GM19238 (cell line): Measurements from ENCODE around the gene PPP5C.
"Not testable (repeated sequence)": the region's sequence is repeated elsewhere in the genome, so short reads cannot be mapped to it uniquely, and the experiment has no call there.

Experiments used
- DNase-seq: peaks from one replicate; pipeline ENCODE4 v3.0.0; 2011; ENCODE audit warnings: low spot score; ENCODE audit not compliant: insufficient read length

PPP5C gene

DNA sequence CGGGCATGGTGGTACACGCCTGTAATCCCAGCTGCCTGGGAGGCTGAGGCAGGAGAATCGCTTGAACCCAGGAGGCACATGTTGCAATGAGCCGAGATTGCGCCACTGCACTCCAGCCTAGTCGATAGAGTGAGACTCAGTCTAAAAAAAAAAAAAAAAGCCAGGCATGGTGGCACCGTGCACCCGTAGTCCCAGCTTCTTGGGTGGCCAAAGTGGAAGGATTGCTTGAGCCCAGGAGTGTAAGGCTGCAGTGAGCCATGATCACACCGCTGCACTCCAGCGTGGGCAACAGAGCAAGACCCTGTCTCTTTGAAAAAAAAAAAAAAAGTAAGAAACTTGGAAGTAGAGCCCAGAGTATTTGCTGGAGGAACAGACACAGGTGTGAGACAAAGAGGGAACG is 38.7 kb downstream of the PPP5C start:
- DNase-seq = no peak

DNA sequence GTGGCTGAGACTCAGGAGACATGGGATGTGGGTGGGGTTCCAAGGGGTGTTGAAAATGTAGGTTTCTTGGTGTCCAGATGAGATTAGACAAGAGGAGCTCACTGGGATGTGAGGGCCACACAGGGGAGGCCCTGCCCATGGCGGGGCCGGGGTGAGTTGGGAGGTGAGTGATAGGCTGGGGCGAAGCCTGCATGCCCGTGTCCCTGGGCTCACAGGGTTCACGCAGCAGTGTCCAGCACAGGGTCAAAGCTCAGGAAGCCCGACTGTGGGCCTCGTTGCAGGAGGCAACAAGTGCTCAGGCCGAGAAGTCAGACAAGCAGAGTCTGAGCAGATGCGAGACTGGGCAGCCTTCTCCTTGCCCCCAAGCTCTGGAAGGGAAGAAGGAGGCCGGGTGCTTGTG is 39.3 kb downstream of the PPP5C start:
- DNase-seq = no peak

DNA sequence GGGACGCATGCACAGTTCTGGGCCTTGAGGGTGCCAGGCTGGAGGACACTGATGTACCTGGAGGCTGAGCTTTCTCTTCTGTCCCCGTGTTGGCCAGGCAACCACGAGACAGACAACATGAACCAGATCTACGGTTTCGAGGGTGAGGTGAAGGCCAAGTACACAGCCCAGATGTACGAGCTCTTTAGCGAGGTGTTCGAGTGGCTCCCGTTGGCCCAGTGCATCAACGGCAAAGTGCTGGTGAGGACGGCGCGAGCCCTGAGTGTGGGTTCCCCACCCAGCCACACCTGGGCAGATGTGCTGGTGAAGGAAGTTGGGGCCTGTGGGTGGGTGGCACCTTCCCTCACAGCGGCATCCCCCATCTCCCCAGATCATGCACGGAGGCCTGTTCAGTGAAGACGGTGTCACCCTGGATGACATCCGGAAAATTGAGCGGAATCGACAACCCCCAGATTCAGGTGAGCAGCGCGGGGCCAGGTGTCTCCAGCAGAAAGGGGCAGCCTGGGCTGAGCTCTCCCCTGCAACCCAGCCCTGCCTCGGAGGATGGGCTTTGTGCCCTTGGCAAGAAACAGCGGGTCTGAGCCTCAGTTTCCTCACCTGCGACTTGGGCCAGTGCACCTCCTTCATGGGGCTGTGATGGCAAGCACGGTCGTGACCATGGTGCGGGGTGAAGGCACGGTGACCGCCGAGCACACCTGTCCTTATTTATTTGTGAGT is 40.3 kb downstream of the PPP5C start:
- DNase-seq = no peak

DNA sequence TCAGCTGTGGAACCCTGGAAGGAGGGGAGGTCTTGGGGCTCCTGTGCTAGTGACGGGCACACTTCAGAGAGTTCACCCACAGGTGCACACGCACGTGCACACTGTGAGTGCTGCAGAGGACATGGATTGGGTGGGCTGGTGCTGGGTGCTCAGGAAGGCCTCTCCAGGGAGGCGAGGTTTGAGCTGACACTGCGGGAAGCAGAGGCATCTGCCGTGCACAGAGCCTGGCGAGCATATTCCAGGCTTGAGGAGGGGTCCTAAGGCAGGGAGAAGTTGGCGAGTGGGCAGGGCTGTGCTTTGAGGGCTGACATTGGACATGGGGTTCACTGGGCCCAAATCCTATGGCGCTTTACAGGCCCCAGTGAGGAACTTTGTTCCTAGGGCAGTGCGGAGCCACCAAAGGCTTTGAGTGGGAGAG is 40.8 kb downstream of the PPP5C start:
- DNase-seq = no peak

DNA sequence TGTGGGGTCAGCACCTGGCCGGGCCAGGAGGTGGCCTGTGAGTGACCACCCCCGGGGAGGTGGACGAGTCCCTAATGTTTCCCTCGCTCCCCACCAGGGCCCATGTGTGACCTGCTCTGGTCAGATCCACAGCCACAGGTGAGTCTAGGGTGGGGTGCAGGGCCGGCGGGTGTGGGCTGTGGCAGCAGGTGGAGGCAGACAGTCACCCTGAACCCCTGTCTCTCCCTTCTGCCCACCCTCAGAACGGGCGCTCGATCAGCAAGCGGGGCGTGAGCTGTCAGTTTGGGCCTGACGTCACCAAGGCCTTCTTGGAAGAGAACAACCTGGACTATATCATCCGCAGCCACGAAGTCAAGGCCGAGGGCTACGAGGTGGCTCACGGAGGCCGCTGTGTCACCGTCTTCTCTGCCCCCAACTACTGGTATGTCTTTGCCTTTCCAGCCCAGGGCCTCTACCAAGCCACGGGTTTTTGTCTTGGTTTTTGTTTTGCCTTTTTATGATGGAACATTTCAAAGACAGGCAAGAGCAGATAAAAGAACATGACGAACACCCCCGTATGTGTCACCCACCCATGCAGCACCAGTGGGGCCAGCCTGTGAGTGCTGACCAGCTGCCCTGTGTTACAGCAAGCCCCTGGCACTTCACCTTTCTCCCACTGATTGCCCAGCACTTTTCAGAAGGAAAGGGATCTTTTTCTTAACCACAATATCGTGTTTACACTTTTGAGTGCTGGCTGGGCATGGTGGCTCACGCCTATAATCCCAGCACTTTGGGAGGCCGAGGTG is 41.6 kb downstream of the PPP5C start:
- DNase-seq = no peak

DNA sequence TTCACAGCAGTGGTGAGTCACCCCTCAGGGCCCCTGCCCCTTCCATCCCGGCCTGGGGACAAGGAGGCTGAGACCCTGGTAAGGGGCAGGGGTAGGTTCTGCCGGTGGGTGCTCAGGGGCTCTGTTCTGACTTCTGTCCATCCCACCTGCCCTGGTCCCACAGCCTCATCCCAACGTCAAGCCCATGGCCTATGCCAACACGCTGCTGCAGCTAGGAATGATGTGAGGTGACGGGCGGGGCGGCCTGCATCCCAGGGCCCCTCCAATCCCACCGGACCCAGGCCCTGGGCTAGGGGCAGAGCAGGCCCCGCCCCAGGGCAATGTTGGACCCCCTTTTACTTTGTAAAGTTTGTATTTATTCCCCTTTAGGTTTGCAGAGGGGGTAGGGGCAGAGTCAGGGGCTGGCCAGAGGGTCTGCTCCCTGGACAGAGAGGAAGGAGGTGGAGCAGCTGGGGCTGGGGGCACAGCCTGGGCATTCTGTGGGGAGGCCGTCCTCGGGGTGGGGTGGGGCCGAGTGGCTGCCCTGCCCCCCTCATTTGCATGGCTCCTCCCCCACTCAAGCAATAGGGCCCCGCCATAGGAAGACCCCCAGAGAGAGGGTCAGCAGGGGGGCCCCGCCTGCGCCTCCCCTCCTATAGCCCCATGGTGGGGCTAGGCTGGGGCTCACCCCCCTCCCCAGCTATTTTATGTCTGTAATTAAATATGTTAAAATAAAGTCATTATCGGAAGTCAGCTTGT is 43.4 kb downstream of the PPP5C start:
- DNase-seq = no peak

DNA sequence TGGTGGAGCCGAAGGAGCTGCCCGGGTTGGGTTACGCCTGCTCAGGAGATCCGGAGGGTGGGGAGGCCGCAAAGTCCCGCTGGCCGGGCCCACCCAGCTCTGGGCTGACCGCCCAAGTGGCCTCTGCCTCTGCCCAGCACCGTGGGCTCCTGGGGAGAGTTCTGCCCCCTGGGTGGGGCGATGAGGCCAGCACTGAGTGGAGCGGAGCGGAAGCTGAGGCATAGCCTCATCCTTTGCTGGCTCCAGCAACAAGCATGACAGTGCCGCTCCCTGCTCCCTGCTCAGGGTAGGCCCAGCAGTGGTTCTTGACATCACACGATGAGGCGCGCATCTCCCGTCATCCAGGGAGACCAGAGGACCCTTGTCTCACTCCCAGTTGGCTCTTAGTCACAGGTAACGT is 44.0 kb downstream of the PPP5C start:
- DNase-seq = no peak

DNA sequence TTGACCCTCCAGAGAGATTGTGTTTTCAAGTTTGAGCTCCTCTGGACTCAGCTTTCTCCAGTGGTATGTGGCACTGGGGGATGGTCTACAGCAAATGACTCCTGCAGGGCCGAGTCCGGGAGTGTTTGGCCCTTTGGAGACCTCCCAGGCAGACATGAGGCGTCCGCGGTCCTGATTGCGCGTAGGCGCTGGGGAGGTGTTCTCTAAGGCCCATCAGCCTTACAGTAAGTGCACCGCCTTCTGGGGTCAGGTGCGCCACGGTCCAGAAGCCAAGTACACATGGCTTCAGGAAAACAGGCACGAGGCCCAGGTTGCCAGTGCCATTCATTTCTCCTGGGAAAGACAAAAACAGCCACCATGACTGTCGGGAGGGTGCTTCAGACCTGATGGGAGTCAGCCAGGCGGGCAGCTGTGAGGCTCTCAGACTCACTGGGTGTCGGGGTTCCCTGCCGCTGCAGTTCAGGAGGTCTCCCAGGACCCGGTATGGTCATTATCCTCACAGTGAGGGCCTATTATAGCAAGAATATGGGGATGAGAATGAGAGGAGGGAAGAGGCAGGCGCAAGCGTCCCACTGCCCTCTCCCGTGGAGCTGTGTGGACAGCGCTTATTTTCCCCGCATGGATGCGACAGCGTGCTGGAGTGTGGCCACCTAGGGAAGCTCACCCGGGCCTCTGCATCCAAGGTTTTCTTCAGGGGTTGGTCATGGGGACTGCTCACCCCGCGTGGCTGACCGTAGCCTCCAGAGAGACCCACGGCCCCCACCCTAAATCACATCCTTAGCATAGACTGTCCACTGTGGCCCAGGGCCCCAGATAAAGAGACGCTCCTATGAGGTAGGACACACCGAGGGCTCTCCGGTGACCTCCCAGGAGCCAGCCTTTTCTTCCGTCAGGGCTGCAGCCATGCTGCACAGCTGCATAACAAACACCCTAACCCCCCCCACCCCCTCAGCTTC is 44.7 kb downstream of the PPP5C start:
- DNase-seq = no peak

DNA sequence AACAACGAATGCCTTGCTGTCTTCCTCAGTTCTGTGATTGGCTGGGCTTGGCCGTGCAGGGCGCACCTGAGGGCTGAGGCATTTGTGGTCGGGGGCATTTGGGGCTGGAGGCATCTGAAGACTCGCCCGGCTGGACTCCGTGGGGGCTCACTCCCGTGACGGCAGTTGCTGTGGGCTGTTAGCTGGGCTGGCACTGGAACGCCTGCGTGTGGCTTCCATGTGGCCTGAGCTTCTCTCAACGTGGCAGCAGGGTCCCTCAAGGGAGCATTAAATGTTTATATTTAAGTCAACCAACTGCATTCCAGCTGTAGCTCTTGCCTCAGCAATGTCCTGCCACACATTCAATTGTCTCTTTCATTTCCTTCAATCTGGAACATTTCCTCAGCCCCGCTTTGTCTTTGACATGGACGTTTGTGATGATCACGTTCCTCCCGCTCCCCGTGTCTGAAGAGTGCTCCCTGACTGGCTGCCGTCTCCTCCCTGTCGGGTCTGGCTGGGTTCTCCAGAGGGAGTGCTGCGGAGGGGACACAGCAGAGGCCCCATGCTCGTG is 45.4 kb downstream of the PPP5C start:
- DNase-seq = no peak

DNA sequence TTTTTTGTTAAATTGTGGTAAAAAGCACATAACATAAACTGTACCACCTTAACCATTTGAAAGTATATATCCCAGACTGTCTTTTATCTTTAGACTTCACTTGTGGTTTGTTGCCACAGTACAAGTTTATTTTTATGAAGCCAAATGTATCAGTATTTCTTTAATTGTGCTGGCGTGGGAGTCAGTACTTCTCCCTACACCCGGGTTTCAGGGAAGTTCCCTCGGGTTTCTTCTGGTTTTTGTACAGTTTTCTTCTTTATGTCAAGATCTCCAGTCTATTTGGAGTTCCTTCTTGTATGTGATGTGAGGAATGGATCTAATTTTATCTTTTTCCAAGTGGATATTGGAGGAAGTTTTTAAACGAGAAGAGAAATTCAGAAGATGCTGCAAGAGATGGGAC is 46.0 kb downstream of the PPP5C start:
- DNase-seq = no peak

DNA sequence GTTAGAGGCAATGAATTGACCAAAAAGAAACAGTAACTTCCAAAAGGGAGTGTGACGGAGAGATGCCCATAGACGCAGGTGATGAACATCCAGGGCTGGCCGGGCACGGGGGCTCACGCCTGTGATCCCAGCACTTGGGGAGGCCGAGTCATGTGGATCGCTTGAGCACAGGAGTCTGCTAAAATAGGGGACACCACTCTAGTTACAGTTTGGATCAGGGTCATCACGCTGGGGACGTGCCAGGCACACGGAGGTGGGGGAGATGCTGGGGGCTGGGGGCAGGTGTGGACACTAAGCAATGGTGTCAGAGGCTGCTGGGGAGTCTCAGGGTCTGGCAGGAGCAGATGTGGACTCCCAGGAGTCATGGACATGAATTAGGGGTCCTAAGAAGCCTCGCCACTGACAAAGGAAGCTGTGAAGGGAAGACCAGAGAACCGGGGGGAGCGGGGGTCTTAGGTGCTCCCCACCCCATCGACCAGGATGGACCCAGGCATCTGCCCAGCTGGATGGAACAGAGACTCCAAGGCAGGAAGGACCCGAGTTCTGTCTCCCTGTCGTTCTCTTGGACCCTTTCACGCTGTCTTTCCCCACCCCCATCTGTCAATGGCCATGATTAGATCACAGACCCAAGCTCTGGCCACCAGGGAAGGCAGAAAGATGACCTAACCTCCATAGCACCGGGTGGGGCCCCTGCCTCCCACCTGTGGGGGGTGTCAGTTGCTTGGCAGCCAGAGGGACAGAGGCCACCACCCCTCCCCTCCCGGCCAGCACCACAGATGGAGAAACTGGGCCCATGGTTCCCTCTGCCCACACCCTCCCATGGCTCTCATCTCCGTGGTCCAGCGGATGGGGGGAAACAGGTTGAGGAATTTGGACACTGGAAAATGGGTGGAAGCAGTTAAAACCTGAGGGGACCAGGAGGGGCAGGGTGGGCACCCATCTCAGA is 46.8 kb downstream of the PPP5C start:
- DNase-seq = no peak

DNA sequence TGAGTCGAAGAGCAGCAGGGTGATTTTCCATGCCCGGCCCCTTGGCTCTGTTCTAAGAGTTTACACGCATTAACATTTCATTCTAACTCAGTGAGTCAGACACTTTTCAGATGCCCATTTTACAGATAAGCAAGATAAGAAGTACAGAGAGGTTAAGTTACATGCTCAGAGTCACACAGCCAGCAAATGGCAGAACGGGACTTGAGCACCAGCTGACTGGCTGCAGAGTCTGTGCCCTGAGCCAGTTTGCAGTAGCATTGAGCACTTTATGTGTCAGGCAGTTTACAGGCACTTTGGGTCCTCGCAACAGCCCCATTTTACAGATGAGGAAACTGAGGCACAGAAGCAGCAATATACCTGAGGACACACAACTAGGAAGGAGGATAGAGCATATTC is 47.5 kb downstream of the PPP5C start:
- no peak for DNase-seq

DNA sequence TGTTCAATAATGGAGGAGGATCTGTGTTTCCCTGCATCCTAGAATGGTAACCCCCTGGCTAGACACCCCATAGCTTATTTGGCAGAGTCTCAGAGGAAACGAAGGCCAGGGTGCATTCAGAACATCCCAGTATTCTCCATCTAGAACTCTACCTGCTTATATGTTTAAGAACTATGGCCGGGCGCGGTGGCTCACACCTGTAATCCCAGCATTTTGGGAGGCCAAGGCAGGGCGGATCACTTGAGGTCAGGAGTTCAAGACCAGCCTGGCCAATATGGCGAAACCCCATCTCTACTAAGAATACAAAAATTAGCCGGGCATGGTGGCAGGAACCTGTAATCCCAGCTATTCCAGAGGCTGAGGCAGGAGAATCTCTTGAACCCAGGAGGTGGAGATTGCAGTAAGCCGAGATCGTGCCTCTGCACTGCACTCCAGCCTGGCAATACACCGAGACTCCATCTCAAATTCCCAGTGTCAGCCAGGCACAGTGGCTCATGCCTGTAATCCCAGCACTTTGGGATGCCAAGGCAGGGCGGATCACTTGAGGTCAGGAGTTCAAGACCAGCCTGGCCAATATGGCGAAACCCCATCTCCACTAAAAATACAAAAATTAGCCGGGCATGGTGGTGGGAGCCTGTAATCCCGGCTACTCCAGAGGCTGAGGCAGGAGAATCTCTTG is 51.1 kb downstream of the PPP5C start:
- not testable (repeated sequence) for DNase-seq

DNA sequence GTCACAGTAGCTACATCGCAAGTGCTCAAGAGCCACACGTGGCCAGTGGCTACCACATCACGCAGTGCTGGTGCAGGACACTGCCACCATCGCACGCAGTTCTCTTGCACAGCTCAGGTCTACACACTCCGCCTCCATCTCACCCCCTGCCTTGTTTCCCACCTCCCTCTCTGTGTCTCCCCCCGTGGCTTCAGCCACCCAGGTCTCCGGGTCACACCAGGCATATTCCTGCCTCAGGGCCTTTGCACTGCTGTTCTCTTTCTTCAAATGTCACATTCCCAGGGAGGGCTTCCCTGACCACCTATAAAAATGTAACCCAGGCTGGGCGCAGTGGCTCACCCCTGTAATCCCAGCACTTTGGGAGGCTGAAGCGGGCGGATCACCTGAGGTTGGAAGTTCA is 55.8 kb downstream of the PPP5C start:
- DNase-seq = no peak

DNA sequence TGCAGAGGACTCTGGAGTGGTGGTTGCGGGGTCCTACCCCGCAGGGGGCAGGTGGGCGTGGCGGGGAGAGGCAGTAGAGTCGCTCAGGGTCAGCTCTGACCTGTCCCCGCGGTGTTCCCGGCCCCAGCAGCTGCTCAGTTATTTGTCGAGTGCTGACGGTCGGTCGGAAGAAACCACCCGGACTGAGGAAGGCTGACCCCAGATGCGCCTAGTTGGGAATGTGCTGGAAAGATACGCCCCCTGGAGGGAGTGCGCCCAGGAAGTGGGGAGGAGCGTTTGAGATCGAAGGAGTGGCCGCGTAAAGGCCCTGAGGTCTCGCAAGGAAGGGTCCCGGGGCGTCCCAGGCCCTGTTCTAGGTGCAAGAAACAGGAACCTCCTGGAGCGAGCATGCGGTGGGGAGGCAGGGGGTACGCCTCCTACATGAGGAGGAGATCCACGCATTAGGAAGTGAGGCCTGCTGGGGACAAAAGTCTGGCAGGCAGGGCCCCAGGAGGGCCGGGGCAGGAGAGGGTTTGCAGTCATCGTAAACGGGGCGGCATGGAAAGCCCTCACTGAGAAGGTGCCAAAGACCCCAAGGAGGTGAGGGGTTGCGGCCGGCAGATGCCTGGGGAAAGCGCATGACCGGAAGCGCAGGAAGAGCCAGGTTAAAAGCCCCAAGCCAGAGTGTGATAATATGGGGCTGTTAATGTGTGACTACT is 57.3 kb downstream of the PPP5C start:
- DNase-seq = no peak

DNA sequence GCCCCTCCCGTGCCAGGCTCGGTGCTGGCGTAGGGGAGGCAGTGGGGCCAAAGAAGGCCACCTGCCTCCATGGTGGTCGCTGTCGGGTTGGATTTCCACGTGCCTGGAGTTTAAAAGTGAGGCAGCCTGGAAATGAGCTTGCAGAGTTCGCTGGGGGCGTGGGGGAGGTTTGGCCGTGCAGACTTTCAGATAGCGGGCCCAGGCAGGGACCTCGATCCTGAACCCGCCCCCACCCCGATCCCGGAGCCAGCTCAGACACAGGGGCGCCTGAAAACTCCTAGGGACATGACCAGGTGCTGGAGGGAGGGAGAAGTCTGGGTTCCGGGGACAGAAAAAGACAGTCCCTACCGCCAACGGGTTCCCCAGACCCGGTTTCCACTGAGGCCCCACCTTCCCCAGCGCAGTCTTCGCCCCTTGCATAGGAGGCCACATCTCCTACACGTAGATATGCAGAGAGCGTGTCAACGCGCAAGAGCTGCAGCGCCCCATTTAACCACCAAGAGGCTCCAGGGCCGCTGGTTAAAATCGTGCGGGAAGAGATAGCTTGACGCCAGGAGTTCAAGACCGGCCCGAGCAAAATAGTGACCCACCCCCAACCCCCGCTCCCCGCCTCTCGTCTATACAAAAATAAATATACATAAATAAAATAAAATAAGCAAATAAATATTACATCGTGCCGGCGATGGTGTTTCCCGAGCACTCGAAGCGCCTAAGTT is 58.0 kb downstream of the PPP5C start:
- no peak for DNase-seq

DNA sequence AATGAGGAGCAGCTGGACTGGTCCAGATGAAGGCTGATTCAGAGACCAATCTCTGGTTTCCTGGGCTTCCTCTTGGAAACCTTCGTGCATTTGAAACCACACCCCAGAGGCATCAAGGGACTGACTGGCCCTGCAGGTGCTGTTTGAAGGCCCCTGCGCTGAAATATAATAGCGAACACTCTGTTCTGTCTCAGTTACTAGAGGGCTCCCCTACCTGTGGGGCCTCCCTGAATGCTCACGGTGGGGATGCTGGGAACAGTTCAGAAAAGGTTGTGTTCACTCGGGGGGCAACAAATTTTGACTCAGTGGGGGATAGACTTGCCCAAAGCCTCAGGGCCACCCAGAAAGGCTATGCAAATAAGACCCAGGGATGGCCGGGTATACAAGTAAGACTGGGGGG is 60.1 kb downstream of the PPP5C start:
- DNase-seq = no peak
